ENCODE data around the gene PYY. TPM values are rescaled to one million over a fixed set of nuclear protein-coding genes. Genes with fewer than 3 reads are reported as not detected.

The PYY gene
- total RNA-seq, 1 experiment from 2014 or later = not detected

GRCh38 chr17:43979671-43980070 is 25.9 kb upstream of the PYY start:
- Mint-ChIP-seq H3K9me3 (ENCODE audit: unreplicated experiment) (no peaks in the 10 kb centered on the region), H3K36me3 (ENCODE audit: insufficient read depth, unreplicated experiment) (no peaks in the 10 kb centered on the region), H3K27me3 (ENCODE audit: insufficient read depth, unreplicated experiment) (peaks cover 28% of the 10 kb centered on the region), H3K4me3 (ENCODE audit: unreplicated experiment) (no peak overlapping the region), H3K4me1 (ENCODE audit: low read depth, unreplicated experiment) (no peaks in the 10 kb centered on the region), H3K27ac (ENCODE audit: unreplicated experiment) (no peak overlapping the region)
- no peak for DNase-seq
- POLR2A ChIA-PET = no interaction called here
- Histone ChIP-seq H3K4me1 (peaks cover 15% of the 10 kb centered on the region; the same call in 1 of the 2 replicates), H3K27me3 (replicated peaks; ENCODE audit: control insufficient read depth, insufficient read depth, low read length) (peaks cover 4% of the 10 kb centered on the region), H3K9me3 (no peaks in the 10 kb centered on the region), H3K4me3 (ENCODE audit: low read depth, low read length) (no peak overlapping the region), H3K36me3 (ENCODE audit: control insufficient read depth, insufficient read depth, low read length) (no peaks in the 10 kb centered on the region)
- no TSS peak for BruUV-seq (replicated peaks)
- no peak for TF ChIP-seq CTCF (IDR thresholded peaks at IDR 0.05; ENCODE audit: insufficient read depth in 1 of 2, low read depth in 1 of 2, low read length in 1 of 2, severe bottlenecking in 1 of 2, unreplicated experiment in 1 of 2)
- intact Hi-C loops (cut with micrococcal nuclease; ENCODE audit: unreplicated experiment) = no loop called here
- CTCF ChIA-PET = interaction anchor here (0.6 to 0.7 kb wide), 3 partner anchors 36 to 285 kb away, joined by 3 to 6 read pairs (median 4); no protein-coding TSS in a partner anchor

GRCh38 chr17:43979011-43979410 is 25.3 kb upstream of the PYY start:
- H3K9me3 Mint-ChIP-seq (ENCODE audit: unreplicated experiment) = no peaks in the 10 kb centered on the region
- no peak for DNase-seq
- H3K9me3 ChIP-seq = no peaks in the 10 kb centered on the region
- CTCF ChIA-PET = interaction anchor here (0.6 kb wide), 1 partner anchor 121 kb away, joined by 3 read pairs; no protein-coding TSS in a partner anchor
- TF ChIP-seq CTCF (IDR thresholded peaks at IDR 0.05; ENCODE audit: insufficient read depth in 1 of 2, low read depth in 1 of 2, low read length in 1 of 2, severe bottlenecking in 1 of 2, unreplicated experiment in 1 of 2) = no peak
- H3K27me3 Mint-ChIP-seq (ENCODE audit: insufficient read depth, unreplicated experiment) = peaks cover 33% of the 10 kb centered on the region
- no peaks in the 10 kb centered on the region for H3K4me1 Mint-ChIP-seq (ENCODE audit: low read depth, unreplicated experiment)
- peaks cover 4% of the 10 kb centered on the region for H3K27me3 ChIP-seq (replicated peaks; ENCODE audit: control insufficient read depth, insufficient read depth, low read length)
- peaks cover 10% of the 10 kb centered on the region; the same call in 1 of the 2 replicates for H3K4me1 ChIP-seq
- H3K36me3 Mint-ChIP-seq (ENCODE audit: insufficient read depth, unreplicated experiment) = no peaks in the 10 kb centered on the region
- intact Hi-C loops (cut with micrococcal nuclease; ENCODE audit: unreplicated experiment) = no loop called here
- H3K4me3 Mint-ChIP-seq (ENCODE audit: unreplicated experiment) = no peak overlapping the region
- no peaks in the 10 kb centered on the region for H3K36me3 ChIP-seq (ENCODE audit: control insufficient read depth, insufficient read depth, low read length)
- H3K27ac Mint-ChIP-seq (ENCODE audit: unreplicated experiment) = no peak overlapping the region
- H3K4me3 ChIP-seq (ENCODE audit: low read depth, low read length) = no peak overlapping the region
- POLR2A ChIA-PET = no interaction called here
- no TSS peak for BruUV-seq (replicated peaks)

GRCh38 chr17:43978078-43978477 is 24.3 kb upstream of the PYY start:
- TF ChIP-seq CTCF (IDR thresholded peaks at IDR 0.05; ENCODE audit: insufficient read depth in 1 of 2, low read depth in 1 of 2, low read length in 1 of 2, severe bottlenecking in 1 of 2, unreplicated experiment in 1 of 2) = no peak
- intact Hi-C loops (cut with micrococcal nuclease; ENCODE audit: unreplicated experiment) = no loop called here
- Mint-ChIP-seq H3K4me1 (ENCODE audit: low read depth, unreplicated experiment) (no peaks in the 10 kb centered on the region), H3K9me3 (ENCODE audit: unreplicated experiment) (no peaks in the 10 kb centered on the region), H3K27me3 (ENCODE audit: insufficient read depth, unreplicated experiment) (peaks cover 36% of the 10 kb centered on the region), H3K4me3 (ENCODE audit: unreplicated experiment) (no peak overlapping the region), H3K36me3 (ENCODE audit: insufficient read depth, unreplicated experiment) (no peaks in the 10 kb centered on the region), H3K27ac (ENCODE audit: unreplicated experiment) (no peak overlapping the region)
- CTCF ChIA-PET = no interaction called here
- H3K4me3 ChIP-seq (ENCODE audit: low read depth, low read length) = no peak overlapping the region
- BruUV-seq (replicated peaks) = no TSS peak
- DNase-seq = no peak
- peaks cover under 1% of the 10 kb centered on the region; the same call in 1 of the 2 replicates for H3K4me1 ChIP-seq
- H3K9me3 ChIP-seq = no peaks in the 10 kb centered on the region
- peaks cover 4% of the 10 kb centered on the region for H3K27me3 ChIP-seq (replicated peaks; ENCODE audit: control insufficient read depth, insufficient read depth, low read length)
- H3K36me3 ChIP-seq (ENCODE audit: control insufficient read depth, insufficient read depth, low read length) = no peaks in the 10 kb centered on the region
- POLR2A ChIA-PET = no interaction called here
